ENCODE results near the gene MRPS21.

DNA sequence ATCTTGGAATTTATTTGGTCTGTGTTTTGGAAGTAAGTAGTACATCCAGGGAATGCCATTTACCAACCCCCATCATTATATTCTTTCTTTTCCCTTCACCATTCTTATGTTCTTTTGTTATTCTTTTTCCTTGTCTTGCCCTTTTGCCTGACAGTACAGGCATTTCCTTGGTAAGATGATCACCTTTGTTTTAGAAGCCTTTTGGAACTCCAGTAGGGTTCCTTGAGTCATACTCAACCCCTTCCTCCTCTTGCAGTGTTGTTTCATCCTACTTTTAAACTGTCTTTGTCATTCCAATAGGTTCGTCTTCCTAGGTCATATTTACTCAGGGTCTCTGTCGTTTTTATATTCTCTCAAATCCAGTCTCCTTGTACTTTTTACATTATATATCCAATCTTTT lies 9.2 kb downstream of the MRPS21 start:
- TF ChIP-seq, protein P1, sequence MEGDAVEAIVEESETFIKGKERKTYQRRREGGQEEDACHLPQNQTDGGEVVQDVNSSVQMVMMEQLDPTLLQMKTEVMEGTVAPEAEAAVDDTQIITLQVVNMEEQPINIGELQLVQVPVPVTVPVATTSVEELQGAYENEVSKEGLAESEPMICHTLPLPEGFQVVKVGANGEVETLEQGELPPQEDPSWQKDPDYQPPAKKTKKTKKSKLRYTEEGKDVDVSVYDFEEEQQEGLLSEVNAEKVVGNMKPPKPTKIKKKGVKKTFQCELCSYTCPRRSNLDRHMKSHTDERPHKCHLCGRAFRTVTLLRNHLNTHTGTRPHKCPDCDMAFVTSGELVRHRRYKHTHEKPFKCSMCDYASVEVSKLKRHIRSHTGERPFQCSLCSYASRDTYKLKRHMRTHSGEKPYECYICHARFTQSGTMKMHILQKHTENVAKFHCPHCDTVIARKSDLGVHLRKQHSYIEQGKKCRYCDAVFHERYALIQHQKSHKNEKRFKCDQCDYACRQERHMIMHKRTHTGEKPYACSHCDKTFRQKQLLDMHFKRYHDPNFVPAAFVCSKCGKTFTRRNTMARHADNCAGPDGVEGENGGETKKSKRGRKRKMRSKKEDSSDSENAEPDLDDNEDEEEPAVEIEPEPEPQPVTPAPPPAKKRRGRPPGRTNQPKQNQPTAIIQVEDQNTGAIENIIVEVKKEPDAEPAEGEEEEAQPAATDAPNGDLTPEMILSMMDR (IDR thresholded peaks at IDR 0.05), result no peak
- TF ChIP-seq POLR2A (IDR thresholded peaks at IDR 0.05), result no peak
